Sigmoid colon (tissue), 7 donors: Measurements from ENCODE around the gene ATP10A. TPM values are rescaled to one million over a fixed set of nuclear protein-coding genes. Genes with fewer than 3 reads are reported as not detected.
"Not testable (repeated sequence)": the region's sequence is repeated elsewhere in the genome, so short reads cannot be mapped to it uniquely, and the experiment has no call there.

Experiments
- DNase-seq: peaks from one replicate; pipeline ENCODE4 v3.0.0-alpha.2; 2019
- H3K27ac ChIP-seq, 4 donors: fragments of 200-600 bp; sonication (generic); one replicate each; pipeline ENCODE4 v1.5.1; 2016 to 2019; ENCODE audit warnings: mild to moderate bottlenecking in 1 of 4
- H3K27me3 ChIP-seq, 3 donors: fragments of 200-600 bp; sonication (generic); one replicate each; pipeline ENCODE4 v1.5.1; 2019; ENCODE audit warnings: mild to moderate bottlenecking in 1 of 3
- H3K36me3 ChIP-seq, 4 donors: fragments of 200-600 bp; sonication (generic); one replicate each; pipeline ENCODE4 v1.5.1; 2016 to 2019
- H3K4me1 ChIP-seq, 4 donors: fragments of 200-600 bp; sonication (generic); one replicate each; pipeline ENCODE4 v1.5.1; 2017 to 2019
- H3K4me3 ChIP-seq, 4 donors: fragments of 200-600 bp; sonication (generic); one replicate each; pipeline ENCODE4 v1.5.1; 2017 to 2019; ENCODE audit warnings: mild to moderate bottlenecking in 2 of 4, moderate library complexity in 1 of 4
- H3K9me3 ChIP-seq, 4 donors: fragments of 200-600 bp in 3 of 4; sonication (generic) in 3 of 4; one replicate each; pipeline versions ENCODE4 v1.5.1 to v1.6.1; 2013 to 2019
- EP300 ChIP-seq, 4 donors: sonication (generic); formaldehyde crosslinking; IDR thresholded peaks; one replicate each; pipeline ENCODE4 v1.6.1; 2017; ENCODE audit warnings: antibody characterized with exemption in 4 of 4
- POLR2A ChIP-seq, 2 donors: fragments of 450-650 bp; IDR thresholded peaks; one replicate each; pipeline ENCODE4 v1.6.1; 2016; ENCODE audit warnings: antibody characterized with exemption in 2 of 2, mild to moderate bottlenecking in 2 of 2, moderate library complexity in 2 of 2
- POLR2AphosphoS5 ChIP-seq, 4 donors: sonication (generic); formaldehyde crosslinking; IDR thresholded peaks; one replicate each; pipeline ENCODE4 v1.6.1; 2017; ENCODE audit warnings: antibody characterized with exemption in 4 of 4
- WGBS, 2 donors: extraction: QIAGEN DNeasy Blood & Tissue Kit; methylation state at CpG; one replicate each; pipeline ENCODE4 v1.1.7; 2013; 5-methylcytosine and 5-hydroxymethylcytosine counted together
- intact Hi-C: fragments of 100-400 bp; cut with DNase I; formaldehyde crosslinking; loops from one replicate; pipeline ENCODE4 v1.15.1; 2023
- polyA plus RNA-seq, 3 donors: library from polyadenylated mRNA; stranded (reverse); fragments of 200-250 nt; gene quantifications; one replicate each; pipeline ENCODE4 v1.2.3, GENCODE V29; 2013
- small RNA-seq, 3 donors: library from RNA; depleted of rRNA; stranded (forward); fragments of <200 nt; gene quantifications; one replicate each; pipeline ENCODE3, GENCODE V24; 2016
- total RNA-seq, 4 donors: library from RNA; depleted of rRNA; stranded (reverse); fragments of >200 nt; gene quantifications; one replicate each; pipeline ENCODE4 v1.1.0, GENCODE V29; 2016
- TF ChIP-seq, protein P1 (sequence below), 4 experiments: fragments of 450-650 bp in 3 of 4; fragments of 200-600 bp in 1 of 4; IDR thresholded peaks; one replicate each; pipeline ENCODE4 v1.5.1; 2016 to 2019; ENCODE audit warnings: antibody characterized with exemption in 4 of 4, mild to moderate bottlenecking in 3 of 4, moderate library complexity in 2 of 4
- donor health status: healthy with polysubstance abuse.
- donor health status: Bipolar disorder and iron deficiency.
- donor health status: healthy.

Gene ATP10A
- total and polyA plus RNA-seq, 7 donors: 0.23 to 7.7 (median 2.9) TPM

DNA sequence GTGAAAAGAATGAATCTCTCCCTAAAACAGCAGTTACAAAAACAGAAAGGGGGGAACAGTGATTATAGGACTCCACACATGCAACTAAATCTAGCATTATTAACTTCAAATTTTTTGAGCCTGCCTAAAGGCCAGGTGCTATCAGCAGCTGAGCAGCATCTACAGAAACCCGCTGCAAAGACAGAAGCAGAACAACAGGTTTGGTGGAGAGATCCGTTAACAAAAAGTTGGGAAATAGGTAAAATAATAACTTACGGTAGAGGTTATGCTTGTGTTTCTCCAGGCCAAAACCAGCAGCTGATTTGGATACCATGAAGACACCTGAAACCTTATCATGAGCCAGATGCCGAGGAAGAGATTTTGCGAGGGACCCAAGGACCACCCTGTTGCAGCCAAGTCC lies 222.7 kb downstream of the ATP10A start:
- DNase-seq: no peak
- no peak overlapping the region for H3K4me3 ChIP-seq
- TF ChIP-seq, protein P1, sequence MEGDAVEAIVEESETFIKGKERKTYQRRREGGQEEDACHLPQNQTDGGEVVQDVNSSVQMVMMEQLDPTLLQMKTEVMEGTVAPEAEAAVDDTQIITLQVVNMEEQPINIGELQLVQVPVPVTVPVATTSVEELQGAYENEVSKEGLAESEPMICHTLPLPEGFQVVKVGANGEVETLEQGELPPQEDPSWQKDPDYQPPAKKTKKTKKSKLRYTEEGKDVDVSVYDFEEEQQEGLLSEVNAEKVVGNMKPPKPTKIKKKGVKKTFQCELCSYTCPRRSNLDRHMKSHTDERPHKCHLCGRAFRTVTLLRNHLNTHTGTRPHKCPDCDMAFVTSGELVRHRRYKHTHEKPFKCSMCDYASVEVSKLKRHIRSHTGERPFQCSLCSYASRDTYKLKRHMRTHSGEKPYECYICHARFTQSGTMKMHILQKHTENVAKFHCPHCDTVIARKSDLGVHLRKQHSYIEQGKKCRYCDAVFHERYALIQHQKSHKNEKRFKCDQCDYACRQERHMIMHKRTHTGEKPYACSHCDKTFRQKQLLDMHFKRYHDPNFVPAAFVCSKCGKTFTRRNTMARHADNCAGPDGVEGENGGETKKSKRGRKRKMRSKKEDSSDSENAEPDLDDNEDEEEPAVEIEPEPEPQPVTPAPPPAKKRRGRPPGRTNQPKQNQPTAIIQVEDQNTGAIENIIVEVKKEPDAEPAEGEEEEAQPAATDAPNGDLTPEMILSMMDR (IDR thresholded peaks at IDR 0.05): no peak
- TF ChIP-seq POLR2A (IDR thresholded peaks at IDR 0.05) (no peak), POLR2AphosphoS5 (IDR thresholded peaks at IDR 0.05) (no peak), EP300 (IDR thresholded peaks at IDR 0.05) (no peak)
- H3K9me3 ChIP-seq: no peaks in the 10 kb centered on the region
- WGBS, 2 donors: 87 to 91% methylated on average over 5 of the region's 5 CpGs
- no peaks in the 10 kb centered on the region for H3K27me3 ChIP-seq
- no peaks in the 10 kb centered on the region for H3K4me1 ChIP-seq
- no peaks in the 10 kb centered on the region for H3K36me3 ChIP-seq
- intact Hi-C loops: no loop called here
- no peak overlapping the region for H3K27ac ChIP-seq

DNA sequence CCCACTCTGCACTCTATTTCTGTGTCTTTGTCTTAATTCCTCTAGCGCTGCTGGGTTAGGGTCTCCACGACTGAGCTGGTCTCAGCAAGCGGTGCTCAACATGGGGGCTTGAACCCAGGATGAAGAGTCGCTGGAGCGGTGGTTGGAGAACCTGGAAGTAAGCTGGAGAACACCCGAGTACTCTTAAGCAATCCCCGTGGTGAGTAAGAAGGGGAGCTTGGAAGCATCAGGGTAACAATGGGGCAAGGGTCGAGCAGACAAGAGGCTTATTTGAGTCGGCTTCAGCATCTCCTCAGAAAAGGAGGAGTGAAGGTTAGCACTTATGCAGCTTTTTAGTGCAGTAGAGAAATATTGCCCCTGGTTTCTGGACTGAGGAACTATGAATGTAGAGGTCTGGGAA lies 226.6 kb downstream of the ATP10A start:
- H3K27ac ChIP-seq, H3K27me3 ChIP-seq, H3K36me3 ChIP-seq, intact Hi-C loops, H3K4me1 ChIP-seq, H3K4me3 ChIP-seq, H3K9me3 ChIP-seq, DNase-seq: not testable (repeated sequence)
- 46 to 69% methylated on average over 9 of the region's 9 CpGs for WGBS, 2 donors

DNA sequence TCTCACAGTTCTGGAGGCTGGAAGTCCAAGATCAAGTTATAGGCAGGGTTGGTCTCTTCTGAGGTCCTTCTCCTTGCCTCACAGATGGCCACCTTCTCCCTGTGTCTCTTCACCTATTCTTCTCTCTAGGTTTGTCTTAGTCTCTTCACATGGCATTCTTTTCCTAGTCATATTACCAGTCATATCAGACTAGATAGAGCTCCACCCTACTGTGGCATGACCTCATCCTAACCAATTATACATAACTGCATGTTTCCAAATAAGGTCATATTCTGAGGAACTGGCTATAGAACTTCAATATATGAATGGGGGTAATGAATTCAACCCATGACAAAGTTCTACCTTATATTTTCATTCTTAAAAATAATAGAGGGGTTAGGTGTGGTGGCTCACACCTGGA lies 227.9 kb downstream of the ATP10A start:
- intact Hi-C loops: no loop called here
- Histone ChIP-seq H3K4me3 (no peak overlapping the region), H3K27ac (no peak overlapping the region), H3K27me3 (no peaks in the 10 kb centered on the region), H3K9me3 (no peaks in the 10 kb centered on the region), H3K36me3 (no peaks in the 10 kb centered on the region), H3K4me1 (peaks cover 0 to 4% (median 0%) of the 10 kb centered on the region in 4 donors)
- no peak for TF ChIP-seq POLR2AphosphoS5 (IDR thresholded peaks at IDR 0.05)
- DNase-seq: no peak

DNA sequence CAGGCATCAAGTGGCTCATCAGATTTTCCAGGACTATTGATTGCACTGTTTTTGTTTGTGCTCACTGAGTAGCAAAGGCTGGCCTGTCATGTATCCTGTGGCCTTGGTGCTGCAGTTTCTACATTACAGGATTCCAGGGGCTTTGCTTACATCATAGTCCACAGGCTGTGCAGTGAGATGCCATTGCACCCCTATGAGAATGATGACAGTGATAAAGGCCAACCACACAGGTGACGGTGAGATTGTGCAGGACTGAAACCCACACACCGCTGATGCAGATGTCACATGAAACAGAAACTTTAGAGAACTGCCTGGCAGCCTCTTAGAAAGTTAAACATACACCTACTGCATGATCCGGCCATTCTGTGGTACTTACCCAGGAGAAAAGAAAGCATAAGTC lies 229.3 kb downstream of the ATP10A start:
- no peaks in the 10 kb centered on the region for H3K9me3 ChIP-seq
- TF ChIP-seq POLR2AphosphoS5 (IDR thresholded peaks at IDR 0.05) (no peak), POLR2A (IDR thresholded peaks at IDR 0.05) (no peak), EP300 (IDR thresholded peaks at IDR 0.05) (no peak)
- TF ChIP-seq, protein P1 (IDR thresholded peaks at IDR 0.05): no peak
- H3K4me3 ChIP-seq: no peak overlapping the region
- peaks cover 0 to 4% (median 0%) of the 10 kb centered on the region in 4 donors for H3K4me1 ChIP-seq
- DNase-seq: no peak
- 54 to 57% methylated on average over 3 of the region's 3 CpGs for WGBS, 2 donors
- no peak overlapping the region for H3K27ac ChIP-seq
- no peaks in the 10 kb centered on the region for H3K36me3 ChIP-seq
- intact Hi-C loops: no loop called here
- H3K27me3 ChIP-seq: no peaks in the 10 kb centered on the region

DNA sequence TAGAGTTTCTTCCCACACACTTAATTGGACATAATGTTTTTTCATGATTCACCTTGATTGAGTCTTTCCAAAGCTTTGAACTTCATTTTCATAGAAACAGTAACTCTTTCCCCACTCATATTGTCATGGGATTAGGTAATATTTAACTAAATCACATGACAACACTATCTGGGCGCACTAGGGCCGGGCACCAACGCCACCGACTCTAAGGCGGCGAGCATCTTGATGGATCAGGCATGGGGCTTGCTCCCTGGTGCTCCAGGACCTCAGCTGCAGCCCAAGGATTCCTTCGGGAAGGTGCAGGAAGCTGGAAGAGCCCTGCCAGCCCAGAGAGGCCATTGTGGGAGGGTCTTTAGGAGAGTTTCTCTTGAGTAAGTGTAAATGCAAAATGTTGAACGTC lies 231.2 kb downstream of the ATP10A start:
- no peak for TF ChIP-seq EP300 (IDR thresholded peaks at IDR 0.05)
- no peak for TF ChIP-seq POLR2A (IDR thresholded peaks at IDR 0.05)
- TF ChIP-seq, protein P1 (IDR thresholded peaks at IDR 0.05): no peak
- TF ChIP-seq POLR2AphosphoS5 (IDR thresholded peaks at IDR 0.05): no peak
- H3K9me3 ChIP-seq: no peaks in the 10 kb centered on the region
- intact Hi-C loops: no loop called here
- H3K4me1 ChIP-seq: peaks cover 0 to 4% (median 0%) of the 10 kb centered on the region in 4 donors
- WGBS, 2 donors: 80 to 82% methylated on average over 8 of the region's 8 CpGs
- no peak for DNase-seq
- no peaks in the 10 kb centered on the region for H3K27me3 ChIP-seq
- H3K4me3 ChIP-seq: no peak overlapping the region
- no peaks in the 10 kb centered on the region for H3K36me3 ChIP-seq
- no peak overlapping the region for H3K27ac ChIP-seq

Small RNAs within 50 kb of the gene (small RNA-seq; reads per million reads assigned to genes)
- gene MIR4715: 0 to 0.22 (median 0) reads per million in 3 donors
- 0 reads per million in 3 donors for gene RNA5SP390
